Sigmoid colon (tissue), 7 donors: ENCODE data around the gene EHBP1. TPM values are rescaled to one million over a fixed set of nuclear protein-coding genes. Genes with fewer than 3 reads are reported as not detected.

Experiments used
- DNase-seq: peaks from one replicate; pipeline ENCODE4 v3.0.0-alpha.2; 2019
- H3K27ac ChIP-seq, 4 donors: fragments of 200-600 bp; sonication (generic); one replicate each; pipeline ENCODE4 v1.5.1; 2016 to 2019; ENCODE audit warnings: mild to moderate bottlenecking in 1 of 4
- H3K27me3 ChIP-seq, 3 donors: fragments of 200-600 bp; sonication (generic); one replicate each; pipeline ENCODE4 v1.5.1; 2019; ENCODE audit warnings: mild to moderate bottlenecking in 1 of 3
- H3K36me3 ChIP-seq, 4 donors: fragments of 200-600 bp; sonication (generic); one replicate each; pipeline ENCODE4 v1.5.1; 2016 to 2019
- H3K4me1 ChIP-seq, 4 donors: fragments of 200-600 bp; sonication (generic); one replicate each; pipeline ENCODE4 v1.5.1; 2017 to 2019
- H3K4me3 ChIP-seq, 4 donors: fragments of 200-600 bp; sonication (generic); one replicate each; pipeline ENCODE4 v1.5.1; 2017 to 2019; ENCODE audit warnings: mild to moderate bottlenecking in 2 of 4, moderate library complexity in 1 of 4
- H3K9me3 ChIP-seq, 4 donors: fragments of 200-600 bp in 3 of 4; sonication (generic) in 3 of 4; one replicate each; pipeline versions ENCODE4 v1.5.1 to v1.6.1; 2013 to 2019
- CTCF ChIP-seq, 4 experiments: fragments of 450-650 bp in 3 of 4; fragments of 200-600 bp in 1 of 4; IDR thresholded peaks; one replicate each; pipeline ENCODE4 v1.5.1; 2016 to 2019; ENCODE audit warnings: antibody characterized with exemption in 4 of 4, mild to moderate bottlenecking in 3 of 4, moderate library complexity in 2 of 4
- EP300 ChIP-seq, 4 donors: sonication (generic); formaldehyde crosslinking; IDR thresholded peaks; one replicate each; pipeline ENCODE4 v1.6.1; 2017; ENCODE audit warnings: antibody characterized with exemption in 4 of 4
- POLR2A ChIP-seq, 2 donors: fragments of 450-650 bp; IDR thresholded peaks; one replicate each; pipeline ENCODE4 v1.6.1; 2016; ENCODE audit warnings: antibody characterized with exemption in 2 of 2, mild to moderate bottlenecking in 2 of 2, moderate library complexity in 2 of 2
- POLR2AphosphoS5 ChIP-seq, 4 donors: sonication (generic); formaldehyde crosslinking; IDR thresholded peaks; one replicate each; pipeline ENCODE4 v1.6.1; 2017; ENCODE audit warnings: antibody characterized with exemption in 4 of 4
- WGBS, 2 donors: extraction: QIAGEN DNeasy Blood & Tissue Kit; methylation state at CpG; one replicate each; pipeline ENCODE4 v1.1.7; 2013; 5-methylcytosine and 5-hydroxymethylcytosine counted together
- intact Hi-C: fragments of 100-400 bp; cut with DNase I; formaldehyde crosslinking; loops from one replicate; pipeline ENCODE4 v1.15.1; 2023
- polyA plus RNA-seq, 3 donors: library from polyadenylated mRNA; stranded (reverse); fragments of 200-250 nt; gene quantifications; one replicate each; pipeline ENCODE4 v1.2.3, GENCODE V29; 2013
- total RNA-seq, 4 donors: library from RNA; depleted of rRNA; stranded (reverse); fragments of >200 nt; gene quantifications; one replicate each; pipeline ENCODE4 v1.1.0, GENCODE V29; 2016
- donor health status: healthy with polysubstance abuse.
- donor health status: Bipolar disorder and iron deficiency.
- donor health status: healthy.

The EHBP1 gene
- total and polyA plus RNA-seq, 7 donors, result 12.7 to 161 (median 121) TPM

- Histone ChIP-seq H3K9me3 (peaks cover 0 to 3% (median 0%) of the 10 kb centered on the region in 4 donors), H3K4me1 (no peaks in the 10 kb centered on the region), H3K27ac (no peak overlapping the region), H3K36me3 (peaks cover 6 to 68% (median 12%) of the 10 kb centered on the region in 4 donors), H3K4me3 (no peak overlapping the region), H3K27me3 (no peaks in the 10 kb centered on the region)
- intact Hi-C loops, result no loop called here
- DNase-seq, result no peak
- TF ChIP-seq POLR2AphosphoS5 (IDR thresholded peaks at IDR 0.05) (peak in 1 of 4 donors; percentile 19), CTCF (IDR thresholded peaks at IDR 0.05) (no peak)
- 96% methylated on average over 6 of the region's 6 CpGs for WGBS, 2 donors
These were observed 150.9 kb downstream of the EHBP1 start for GRCh38 chr2:62856228-62857040.

- Histone ChIP-seq H3K36me3 (peaks cover 6 to 73% (median 12%) of the 10 kb centered on the region in 4 donors), H3K9me3 (peaks cover 0 to 3% (median 0%) of the 10 kb centered on the region in 4 donors), H3K4me3 (no peak overlapping the region), H3K4me1 (no peaks in the 10 kb centered on the region), H3K27me3 (no peaks in the 10 kb centered on the region), H3K27ac (no peak overlapping the region)
- WGBS, 2 donors, result 38 to 77% methylated on average over 6 of the region's 6 CpGs
- TF ChIP-seq EP300 (IDR thresholded peaks at IDR 0.05), result no peak
- TF ChIP-seq CTCF (IDR thresholded peaks at IDR 0.05), result no peak
- TF ChIP-seq POLR2AphosphoS5 (IDR thresholded peaks at IDR 0.05), result no peak
- TF ChIP-seq POLR2A (IDR thresholded peaks at IDR 0.05), result no peak
- intact Hi-C loops, result no loop called here
- DNase-seq, result no peak
These were observed 151.8 kb downstream of the EHBP1 start for GRCh38 chr2:62857139-62857931.

- DNase-seq, result no peak
- WGBS, 2 donors, result 90 to 91% methylated on average over 2 of the region's 2 CpGs
- intact Hi-C loops, result no loop called here
- H3K9me3 ChIP-seq, result peaks cover 0 to 3% (median 0%) of the 10 kb centered on the region in 4 donors
- no peak for TF ChIP-seq EP300 (IDR thresholded peaks at IDR 0.05)
- no peak for TF ChIP-seq POLR2A (IDR thresholded peaks at IDR 0.05)
- TF ChIP-seq CTCF (IDR thresholded peaks at IDR 0.05), result no peak
- no peak for TF ChIP-seq POLR2AphosphoS5 (IDR thresholded peaks at IDR 0.05)
- no peaks in the 10 kb centered on the region for H3K27me3 ChIP-seq
- peaks cover 4 to 74% (median 10%) of the 10 kb centered on the region in 4 donors for H3K36me3 ChIP-seq
- no peak overlapping the region for H3K27ac ChIP-seq
- no peaks in the 10 kb centered on the region for H3K4me1 ChIP-seq
- no peak overlapping the region for H3K4me3 ChIP-seq
These were observed 152.8 kb downstream of the EHBP1 start for GRCh38 chr2:62858231-62858832.

GRCh38 chr2:62868947-62869346 is 163.4 kb downstream of the EHBP1 start:
- Histone ChIP-seq H3K27me3 (no peaks in the 10 kb centered on the region), H3K4me3 (no peak overlapping the region), H3K36me3 (peaks cover 6 to 52% (median 12%) of the 10 kb centered on the region in 4 donors), H3K9me3 (no peaks in the 10 kb centered on the region), H3K27ac (no peak overlapping the region), H3K4me1 (no peaks in the 10 kb centered on the region)
- DNase-seq, result no peak
- TF ChIP-seq EP300 (IDR thresholded peaks at IDR 0.05) (no peak), CTCF (IDR thresholded peaks at IDR 0.05) (no peak), POLR2AphosphoS5 (IDR thresholded peaks at IDR 0.05) (no peak), POLR2A (IDR thresholded peaks at IDR 0.05) (no peak)
- intact Hi-C loops, result no loop called here
- WGBS, 2 donors, result 89 to 95% methylated on average over 3 of the region's 3 CpGs
